GM23338 (cell line): Measurements from ENCODE around the gene ATP10A.

Experiments used
- CTCF ChIP-seq, 2 experiments: fragments of 200-600 bp in 1 of 2; sonication (generic) in 1 of 2; conservative IDR thresholded peaks; 2 replicates each; pipeline versions ENCODE4 v1.5.1 to v1.6.1; 2016 to 2017; ENCODE audit warnings: antibody characterized with exemption in 2 of 2, low read depth in 2 of 2, mild to moderate bottlenecking in 2 of 2, moderate library complexity in 1 of 2
- EZH2phosphoT487 ChIP-seq: fragments of 200-600 bp; sonication (generic); IDR thresholded peaks from one replicate; pipeline ENCODE4 v1.8.1; 2018; ENCODE audit warnings: antibody characterized with exemption; ENCODE audit not compliant: unreplicated experiment

GRCh38 chr15:25866251-25866650 lies 3.1 kb upstream of the ATP10A start:
- TF ChIP-seq EZH2phosphoT487 (no peak), CTCF (conservative IDR thresholded peaks at IDR 0.05; ENCODE audit: low read depth in 2 of 2) (no peak)
